GM23338 (cell line): Measurements from ENCODE around the gene CDK4. TPM values are rescaled to one million over a fixed set of nuclear protein-coding genes. Genes with fewer than 3 reads are reported as not detected.
A peak's percentile ranks its signal among the peaks of the same experiment; 100 is the strongest.

Experiments used
- ATAC-seq: fragments of 200-7000 bp; cut with Tn5 transposase; 3 replicates; pipeline ENCODE4 v1.9.1; 2020
- DNase-seq: peaks from one replicate; pipeline ENCODE4 v3.0.0-alpha.2; 2015; ENCODE audit warnings: low spot score
- H2AFZ ChIP-seq: fragments of 200-600 bp; sonication (generic); 2 replicates; pipeline ENCODE4 v1.8.0; 2016; ENCODE audit warnings: antibody characterized with exemption, mild to moderate bottlenecking, moderate library complexity
- H3F3A ChIP-seq: fragments of 200-600 bp; sonication (generic); replicated peaks from 2 replicates; pipeline ENCODE4 v1.8.0; 2017; ENCODE audit warnings: antibody characterized with exemption, mixed run types, low read depth
- H3K27ac ChIP-seq: fragments of 200-600 bp; sonication (generic); 2 replicates; pipeline ENCODE4 v1.6.1; 2016; ENCODE audit warnings: low read depth
- H3K27me3 ChIP-seq: fragments of 200-600 bp; sonication (generic); 2 replicates; pipeline ENCODE4 v1.8.0; 2016; ENCODE audit warnings: mild to moderate bottlenecking, mixed run types, moderate library complexity; ENCODE audit not compliant: insufficient read depth
- H3K36me3 ChIP-seq: fragments of 200-600 bp; sonication (generic); 2 replicates; pipeline ENCODE4 v1.8.0; 2016; ENCODE audit warnings: mild to moderate bottlenecking; ENCODE audit not compliant: insufficient read depth
- H3K4me1 ChIP-seq: fragments of 200-600 bp; sonication (generic); 2 replicates; pipeline ENCODE4 v1.8.0; 2016; ENCODE audit warnings: mild to moderate bottlenecking, moderate library complexity; ENCODE audit not compliant: insufficient read depth
- H3K4me2 ChIP-seq: fragments of 200-600 bp; sonication (generic); 2 replicates; pipeline ENCODE4 v1.7.1; 2017; ENCODE audit warnings: mixed run types
- H3K4me3 ChIP-seq: fragments of 200-600 bp; sonication (generic); 2 replicates; pipeline ENCODE4 v1.6.1; 2016; ENCODE audit warnings: mixed run types
- H3K79me2 ChIP-seq: fragments of 200-600 bp; sonication (generic); replicated peaks from 2 replicates; pipeline ENCODE4 v1.8.0; 2017; ENCODE audit warnings: mild to moderate bottlenecking; ENCODE audit not compliant: insufficient read depth
- H3K9me2 ChIP-seq: fragments of 200-600 bp; sonication (generic); 2 replicates; pipeline ENCODE4 v1.8.0; 2017; ENCODE audit not compliant: insufficient read depth
- H4K20me1 ChIP-seq: fragments of 200-600 bp; sonication (generic); replicated peaks from 2 replicates; pipeline ENCODE4 v1.8.0; 2017; ENCODE audit warnings: mild to moderate bottlenecking; ENCODE audit not compliant: insufficient read depth
- H3K27ac Mint-ChIP-seq: 2 replicates; pipeline ENCODE4 v1.8.0; 2020; ENCODE audit warnings: inconsistent platforms, mild to moderate bottlenecking, moderate library complexity, mixed read lengths
- H3K27me3 Mint-ChIP-seq: 3 replicates; pipeline ENCODE4 v1.8.0; 2022; ENCODE audit warnings: low read depth, mild to moderate bottlenecking, moderate library complexity, mixed read lengths, inconsistent platforms; ENCODE audit not compliant: insufficient read depth, poor library complexity
- H3K36me3 Mint-ChIP-seq: 3 replicates; pipeline ENCODE4 v1.8.0; 2021; ENCODE audit warnings: low read depth, mild to moderate bottlenecking, inconsistent platforms, moderate library complexity, mixed read lengths
- H3K4me1 Mint-ChIP-seq: 3 replicates; pipeline ENCODE4 v1.8.0; 2020; ENCODE audit warnings: mild to moderate bottlenecking, inconsistent platforms, mixed read lengths
- H3K4me3 Mint-ChIP-seq: 3 replicates; pipeline ENCODE4 v1.8.0; 2021; ENCODE audit warnings: moderate library complexity, mild to moderate bottlenecking, inconsistent platforms, mixed read lengths
- H3K9me3 Mint-ChIP-seq: 3 replicates; pipeline ENCODE4 v1.8.0; 2020; ENCODE audit warnings: moderate library complexity, mild to moderate bottlenecking, inconsistent platforms, mixed read lengths
- CREB1 ChIP-seq: fragments of 250-450 bp; sonication (Bioruptor Pico); IDR thresholded peaks from 2 replicates; pipeline ENCODE4 v1.5.0; 2020; ENCODE audit warnings: low read depth, mild to moderate bottlenecking, moderate library complexity
- EZH2 ChIP-seq: fragments of 200-600 bp; sonication (generic); IDR thresholded peaks from one replicate; pipeline ENCODE4 v1.8.0; 2017; ENCODE audit warnings: antibody characterized with exemption, mild to moderate bottlenecking, low read depth; ENCODE audit not compliant: unreplicated experiment
- EZH2phosphoT487 ChIP-seq: fragments of 200-600 bp; sonication (generic); IDR thresholded peaks from one replicate; pipeline ENCODE4 v1.8.1; 2018; ENCODE audit warnings: antibody characterized with exemption; ENCODE audit not compliant: unreplicated experiment
- JUNB ChIP-seq: IDR thresholded peaks from one replicate; pipeline ENCODE4 v1.6.1; 2016; ENCODE audit warnings: antibody characterized with exemption; ENCODE audit not compliant: unreplicated experiment
- NANOG ChIP-seq: IDR thresholded peaks from 2 replicates; pipeline ENCODE4 v1.6.1; 2016; ENCODE audit warnings: antibody characterized with exemption, borderline replicate concordance
- POLR2AphosphoS5 ChIP-seq: IDR thresholded peaks from 2 replicates; pipeline ENCODE4 v1.6.1; 2016; ENCODE audit warnings: antibody characterized with exemption, low read depth
- ZNF331 ChIP-seq: fragments of 250-450 bp; sonication (Bioruptor Pico); IDR thresholded peaks from 2 replicates; pipeline ENCODE4 v1.5.0; 2020; ENCODE audit warnings: low read depth, mild to moderate bottlenecking, moderate library complexity
- polyA plus RNA-seq: library from polyadenylated mRNA; unstranded; fragments of >200 nt; fragmentation: Nextera tagmentation; extraction: Ambion mirVana; gene quantifications from 2 replicates; pipeline ENCODE4 v1.2.1, GENCODE V29; 2016
- total RNA-seq: library from RNA; depleted of rRNA; stranded (reverse); fragments of >200 nt; shearing (Covaris generic); gene quantifications from 2 replicates; pipeline ENCODE4 v1.2.3, GENCODE V29; 2014
- TF ChIP-seq, protein P1 (sequence below), 2 experiments: fragments of 200-600 bp in 1 of 2; sonication (generic) in 1 of 2; conservative IDR thresholded peaks; 2 replicates each; pipeline versions ENCODE4 v1.5.1 to v1.6.1; 2016 to 2017; ENCODE audit warnings: antibody characterized with exemption in 2 of 2, low read depth in 2 of 2, mild to moderate bottlenecking in 2 of 2, moderate library complexity in 1 of 2
- TF ChIP-seq, protein P2 (sequence below): IDR thresholded peaks from 2 replicates; pipeline ENCODE4 v1.6.1; 2016; ENCODE audit warnings: antibody characterized with exemption
- TF ChIP-seq, protein P3 (sequence below): IDR thresholded peaks from one replicate; pipeline ENCODE4 v1.6.1; 2018; ENCODE audit warnings: antibody characterized with exemption; ENCODE audit not compliant: unreplicated experiment

Gene CDK4
- total and polyA plus RNA-seq, 2 experiments from 2014 or later, result 105 to 198 TPM

DNA sequence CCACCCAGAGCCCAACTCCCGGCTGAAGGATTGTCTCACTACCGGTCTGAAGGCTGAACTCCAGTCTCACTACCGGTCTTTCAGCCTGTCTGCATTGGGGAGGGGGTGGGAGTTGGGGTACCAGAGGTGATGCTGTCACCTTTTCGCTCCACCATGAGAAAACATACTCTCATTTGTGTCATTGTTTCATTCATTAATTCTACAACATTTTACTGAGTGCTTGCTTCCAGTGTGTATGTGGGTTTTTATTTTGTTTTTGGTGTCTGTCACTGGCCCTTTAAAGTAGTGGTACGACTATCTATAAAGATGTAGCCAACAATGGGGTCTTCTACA lies 524 bp upstream of the CDK4 start:
- no peak overlapping the region for H3K27ac Mint-ChIP-seq
- peaks cover 46% of the 10 kb centered on the region for H3K27me3 Mint-ChIP-seq
- H3F3A ChIP-seq, result peaks cover 33% of the 10 kb centered on the region
- H3K9me3 Mint-ChIP-seq, result no peaks in the 10 kb centered on the region; the same call in 2 of the 3 replicates
- peak overlapping the region; percentile 29 for H3K4me3 ChIP-seq
- H3K36me3 ChIP-seq, result peaks cover 6% of the 10 kb centered on the region
- peaks cover 26% of the 10 kb centered on the region for H3K79me2 ChIP-seq
- no peak overlapping the region for H3K27ac ChIP-seq
- H3K4me3 Mint-ChIP-seq, result peak overlapping the region; percentile 99
- H3K4me2 ChIP-seq, result peak overlapping the region; percentile 50
- peaks cover 45% of the 10 kb centered on the region for H3K27me3 ChIP-seq
- H3K4me1 ChIP-seq, result peaks cover 36% of the 10 kb centered on the region
- ATAC-seq (peak; percentile 55; the same call in 2 of the 3 replicates), DNase-seq (no peak)
- TF ChIP-seq POLR2AphosphoS5, result no peak
- no peak overlapping the region for H2AFZ ChIP-seq
- peaks cover 39% of the 10 kb centered on the region for H3K4me1 Mint-ChIP-seq
- H3K36me3 Mint-ChIP-seq, result peaks cover 43% of the 10 kb centered on the region
- H4K20me1 ChIP-seq, result peaks cover 4% of the 10 kb centered on the region; the same call in 1 of the 2 replicates
- H3K9me2 ChIP-seq, result no peaks in the 10 kb centered on the region

- Histone ChIP-seq H3K4me3 (peak overlapping the region; percentile 97), H2AFZ (no peak overlapping the region), H4K20me1 (no peaks in the 10 kb centered on the region; the same call in 1 of the 2 replicates), H3K27me3 (peaks cover 33% of the 10 kb centered on the region), H3K4me2 (peak overlapping the region; percentile 99), H3K79me2 (peaks cover 26% of the 10 kb centered on the region), H3K36me3 (peaks cover 16% of the 10 kb centered on the region), H3F3A (peaks cover 41% of the 10 kb centered on the region), H3K27ac (peak overlapping the region; percentile 59; the same call in 1 of the 2 replicates), H3K4me1 (peaks cover 30% of the 10 kb centered on the region), H3K9me2 (no peaks in the 10 kb centered on the region)
- H3K27ac Mint-ChIP-seq, result peak overlapping the region; percentile 99
- no peak for DNase-seq
- H3K4me3 Mint-ChIP-seq, result peak overlapping the region; percentile 99
- peaks cover 35% of the 10 kb centered on the region for H3K27me3 Mint-ChIP-seq
- no peaks in the 10 kb centered on the region; the same call in 2 of the 3 replicates for H3K9me3 Mint-ChIP-seq
- ATAC-seq, result no peak
- peaks cover 34% of the 10 kb centered on the region for H3K4me1 Mint-ChIP-seq
- peaks cover 56% of the 10 kb centered on the region for H3K36me3 Mint-ChIP-seq
- no peak for TF ChIP-seq NANOG
These were observed 700 bp downstream of the CDK4 start for GRCh38 chr12:57751432-57751787.

DNA sequence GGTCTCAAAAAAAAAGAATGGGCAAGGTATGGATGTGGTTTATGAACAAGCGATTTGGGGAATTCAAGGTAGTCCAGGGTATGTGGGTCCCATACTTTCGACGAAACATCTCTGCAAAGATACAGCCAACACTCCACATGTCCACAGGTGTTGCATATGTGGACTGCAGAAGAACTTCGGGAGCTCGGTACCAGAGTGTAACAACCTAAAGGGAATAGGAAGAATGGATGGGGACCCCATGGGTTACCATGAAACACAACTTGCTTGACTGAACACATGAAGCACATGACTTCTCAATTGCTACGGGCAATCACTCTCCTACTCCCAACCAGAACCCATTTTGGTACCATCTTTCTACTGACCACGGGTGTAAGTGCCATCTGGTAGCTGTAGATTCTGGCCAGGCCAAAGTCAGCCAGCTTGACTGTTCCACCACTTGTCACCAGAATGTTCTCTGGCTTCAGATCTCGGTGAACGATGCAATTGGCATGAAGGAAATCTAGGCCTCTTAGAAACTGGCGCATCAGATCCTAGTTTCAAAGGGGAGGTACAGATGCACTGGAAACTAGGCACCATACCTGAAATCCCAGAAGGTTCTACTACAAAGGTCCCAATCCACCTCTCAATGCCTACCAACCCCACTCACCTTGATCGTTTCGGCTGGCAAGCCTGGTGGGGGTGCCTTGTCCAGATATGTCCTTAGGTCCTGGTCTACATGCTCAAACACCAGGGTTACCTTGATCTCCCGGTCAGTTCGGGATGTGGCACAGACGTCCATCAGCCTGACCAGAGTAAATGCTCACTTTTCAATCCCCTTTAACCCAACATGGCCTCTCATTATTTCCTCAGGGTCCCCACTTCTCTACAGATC lies 1.3 kb downstream of the CDK4 start:
- peak overlapping the region; percentile 99 for H3K4me2 ChIP-seq
- peaks cover 31% of the 10 kb centered on the region for H3K4me1 Mint-ChIP-seq
- no peak overlapping the region for H2AFZ ChIP-seq
- peaks cover 26% of the 10 kb centered on the region for H3K27me3 ChIP-seq
- H3K27me3 Mint-ChIP-seq, result peaks cover 29% of the 10 kb centered on the region
- peaks cover 60% of the 10 kb centered on the region for H3K36me3 Mint-ChIP-seq
- peak overlapping the region; percentile 59; the same call in 1 of the 2 replicates for H3K27ac ChIP-seq
- H4K20me1 ChIP-seq, result no peaks in the 10 kb centered on the region; the same call in 1 of the 2 replicates
- peak overlapping the region; percentile 97 for H3K4me3 ChIP-seq
- H3K9me2 ChIP-seq, result no peaks in the 10 kb centered on the region
- H3K79me2 ChIP-seq, result peaks cover 26% of the 10 kb centered on the region
- peak overlapping the region; percentile 99 for H3K27ac Mint-ChIP-seq
- peaks cover 19% of the 10 kb centered on the region for H3K36me3 ChIP-seq
- H3F3A ChIP-seq, result peaks cover 42% of the 10 kb centered on the region
- peaks cover 27% of the 10 kb centered on the region for H3K4me1 ChIP-seq
- DNase-seq (no peak), ATAC-seq (no peak)
- peak overlapping the region; percentile 99 for H3K4me3 Mint-ChIP-seq
- no peaks in the 10 kb centered on the region; the same call in 2 of the 3 replicates for H3K9me3 Mint-ChIP-seq
- TF ChIP-seq, protein P1, sequence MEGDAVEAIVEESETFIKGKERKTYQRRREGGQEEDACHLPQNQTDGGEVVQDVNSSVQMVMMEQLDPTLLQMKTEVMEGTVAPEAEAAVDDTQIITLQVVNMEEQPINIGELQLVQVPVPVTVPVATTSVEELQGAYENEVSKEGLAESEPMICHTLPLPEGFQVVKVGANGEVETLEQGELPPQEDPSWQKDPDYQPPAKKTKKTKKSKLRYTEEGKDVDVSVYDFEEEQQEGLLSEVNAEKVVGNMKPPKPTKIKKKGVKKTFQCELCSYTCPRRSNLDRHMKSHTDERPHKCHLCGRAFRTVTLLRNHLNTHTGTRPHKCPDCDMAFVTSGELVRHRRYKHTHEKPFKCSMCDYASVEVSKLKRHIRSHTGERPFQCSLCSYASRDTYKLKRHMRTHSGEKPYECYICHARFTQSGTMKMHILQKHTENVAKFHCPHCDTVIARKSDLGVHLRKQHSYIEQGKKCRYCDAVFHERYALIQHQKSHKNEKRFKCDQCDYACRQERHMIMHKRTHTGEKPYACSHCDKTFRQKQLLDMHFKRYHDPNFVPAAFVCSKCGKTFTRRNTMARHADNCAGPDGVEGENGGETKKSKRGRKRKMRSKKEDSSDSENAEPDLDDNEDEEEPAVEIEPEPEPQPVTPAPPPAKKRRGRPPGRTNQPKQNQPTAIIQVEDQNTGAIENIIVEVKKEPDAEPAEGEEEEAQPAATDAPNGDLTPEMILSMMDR (conservative IDR thresholded peaks at IDR 0.05; ENCODE audit: low read depth in 2 of 2), result no peak
- TF ChIP-seq, protein P2, sequence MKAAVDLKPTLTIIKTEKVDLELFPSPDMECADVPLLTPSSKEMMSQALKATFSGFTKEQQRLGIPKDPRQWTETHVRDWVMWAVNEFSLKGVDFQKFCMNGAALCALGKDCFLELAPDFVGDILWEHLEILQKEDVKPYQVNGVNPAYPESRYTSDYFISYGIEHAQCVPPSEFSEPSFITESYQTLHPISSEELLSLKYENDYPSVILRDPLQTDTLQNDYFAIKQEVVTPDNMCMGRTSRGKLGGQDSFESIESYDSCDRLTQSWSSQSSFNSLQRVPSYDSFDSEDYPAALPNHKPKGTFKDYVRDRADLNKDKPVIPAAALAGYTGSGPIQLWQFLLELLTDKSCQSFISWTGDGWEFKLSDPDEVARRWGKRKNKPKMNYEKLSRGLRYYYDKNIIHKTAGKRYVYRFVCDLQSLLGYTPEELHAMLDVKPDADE, result no peak
- no peak for TF ChIP-seq EZH2
- no peak for TF ChIP-seq ZNF331 (CRISPR knock-in tag)
- TF ChIP-seq NANOG, result no peak
- no peak for TF ChIP-seq JUNB
- no peak for TF ChIP-seq EZH2phosphoT487
- TF ChIP-seq, protein P3, sequence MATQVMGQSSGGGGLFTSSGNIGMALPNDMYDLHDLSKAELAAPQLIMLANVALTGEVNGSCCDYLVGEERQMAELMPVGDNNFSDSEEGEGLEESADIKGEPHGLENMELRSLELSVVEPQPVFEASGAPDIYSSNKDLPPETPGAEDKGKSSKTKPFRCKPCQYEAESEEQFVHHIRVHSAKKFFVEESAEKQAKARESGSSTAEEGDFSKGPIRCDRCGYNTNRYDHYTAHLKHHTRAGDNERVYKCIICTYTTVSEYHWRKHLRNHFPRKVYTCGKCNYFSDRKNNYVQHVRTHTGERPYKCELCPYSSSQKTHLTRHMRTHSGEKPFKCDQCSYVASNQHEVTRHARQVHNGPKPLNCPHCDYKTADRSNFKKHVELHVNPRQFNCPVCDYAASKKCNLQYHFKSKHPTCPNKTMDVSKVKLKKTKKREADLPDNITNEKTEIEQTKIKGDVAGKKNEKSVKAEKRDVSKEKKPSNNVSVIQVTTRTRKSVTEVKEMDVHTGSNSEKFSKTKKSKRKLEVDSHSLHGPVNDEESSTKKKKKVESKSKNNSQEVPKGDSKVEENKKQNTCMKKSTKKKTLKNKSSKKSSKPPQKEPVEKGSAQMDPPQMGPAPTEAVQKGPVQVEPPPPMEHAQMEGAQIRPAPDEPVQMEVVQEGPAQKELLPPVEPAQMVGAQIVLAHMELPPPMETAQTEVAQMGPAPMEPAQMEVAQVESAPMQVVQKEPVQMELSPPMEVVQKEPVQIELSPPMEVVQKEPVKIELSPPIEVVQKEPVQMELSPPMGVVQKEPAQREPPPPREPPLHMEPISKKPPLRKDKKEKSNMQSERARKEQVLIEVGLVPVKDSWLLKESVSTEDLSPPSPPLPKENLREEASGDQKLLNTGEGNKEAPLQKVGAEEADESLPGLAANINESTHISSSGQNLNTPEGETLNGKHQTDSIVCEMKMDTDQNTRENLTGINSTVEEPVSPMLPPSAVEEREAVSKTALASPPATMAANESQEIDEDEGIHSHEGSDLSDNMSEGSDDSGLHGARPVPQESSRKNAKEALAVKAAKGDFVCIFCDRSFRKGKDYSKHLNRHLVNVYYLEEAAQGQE, result no peak
- no peak for TF ChIP-seq CREB1 (CRISPR knock-in tag)
